WTC11 (cell line): ENCODE data around the gene SDF4. TPM values are rescaled to one million over a fixed set of nuclear protein-coding genes. Genes with fewer than 3 reads are reported as not detected.

ENCODE experiments used
- ATAC-seq: fragments of 200-7000 bp; cut with Tn5 transposase; 2 replicates; pipeline ENCODE4 v1.10.0; 2021; ENCODE audit warnings: mild to moderate bottlenecking, moderate library complexity
- CTCF ChIA-PET: fragments of 300-600 bp; sonication (Branson Sonifier 250); formaldehyde crosslinking; loops from one replicate; lab custom pipeline; 2021; ENCODE audit warnings: antibody characterized with exemption; lab: Charles Lee
- POLR2A ChIA-PET: fragments of 350-600 bp; sonication (Branson Sonifier 250); formaldehyde crosslinking; loops from one replicate; lab custom pipeline; 2021; ENCODE audit warnings: antibody characterized with exemption; lab: Charles Lee
- DNase-seq: peaks from one replicate; pipeline ENCODE4 v3.0.0; 2021; ENCODE audit warnings: low spot score
- H3K27ac Mint-ChIP-seq: 2 replicates; pipeline ENCODE4 v1.8.0; 2021; ENCODE audit warnings: mixed read lengths
- H3K27me3 Mint-ChIP-seq: 2 replicates; pipeline ENCODE4 v1.8.0; 2021; ENCODE audit warnings: low read depth, mild to moderate bottlenecking, moderate library complexity, mixed read lengths
- H3K36me3 Mint-ChIP-seq: 2 replicates; pipeline ENCODE4 v1.8.0; 2021; ENCODE audit warnings: mixed read lengths
- H3K4me1 Mint-ChIP-seq: 2 replicates; pipeline ENCODE4 v1.8.0; 2022; ENCODE audit warnings: mixed read lengths
- H3K4me3 Mint-ChIP-seq: 2 replicates; pipeline ENCODE4 v1.8.0; 2021; ENCODE audit warnings: mild to moderate bottlenecking, moderate library complexity, mixed read lengths
- H3K9me3 Mint-ChIP-seq: 2 replicates; pipeline ENCODE4 v1.8.0; 2021; ENCODE audit warnings: mixed read lengths
- AR ChIP-seq: fragments of 250-450 bp; sonication (Bioruptor Pico); IDR thresholded peaks from 2 replicates; pipeline ENCODE4 v1.9.0; 2021; ENCODE audit warnings: mild to moderate bottlenecking
- ATF1 ChIP-seq: sonication (generic); formaldehyde crosslinking; IDR thresholded peaks from 2 replicates; pipeline ENCODE4 v1.8.1; 2023; ENCODE audit warnings: mild to moderate bottlenecking, moderate library complexity, missing genetic modification reagents
- CBFB ChIP-seq: sonication (generic); formaldehyde crosslinking; IDR thresholded peaks from 2 replicates; pipeline ENCODE4 v1.8.1; 2022; ENCODE audit warnings: mild to moderate bottlenecking, low read depth, missing genetic modification reagents
- CDX4 ChIP-seq: fragments of 250-450 bp; sonication (Bioruptor Pico); IDR thresholded peaks from 2 replicates; pipeline ENCODE4 v1.9.0; 2021; ENCODE audit warnings: moderate library complexity, mild to moderate bottlenecking, inconsistent platforms, borderline replicate concordance
- E2F1 ChIP-seq: sonication (generic); formaldehyde crosslinking; IDR thresholded peaks from 2 replicates; pipeline ENCODE4 v1.8.0; 2022; ENCODE audit warnings: mild to moderate bottlenecking, missing genetic modification reagents
- ETV6 ChIP-seq: sonication (generic); formaldehyde crosslinking; IDR thresholded peaks from 2 replicates; pipeline ENCODE4 v1.8.1; 2022; ENCODE audit warnings: mild to moderate bottlenecking, missing genetic modification reagents
- FOXK1 ChIP-seq: sonication (generic); formaldehyde crosslinking; IDR thresholded peaks from 2 replicates; pipeline ENCODE4 v1.8.0; 2022; ENCODE audit warnings: mild to moderate bottlenecking, moderate library complexity, missing genetic modification reagents
- GABPB1 ChIP-seq: sonication (generic); formaldehyde crosslinking; IDR thresholded peaks from 2 replicates; pipeline ENCODE4 v1.8.1; 2023; ENCODE audit warnings: mild to moderate bottlenecking, missing genetic modification reagents
- IRF1 ChIP-seq: sonication (generic); formaldehyde crosslinking; IDR thresholded peaks from 2 replicates; pipeline ENCODE4 v1.8.0; 2023; ENCODE audit warnings: missing genetic modification reagents
- IRF2 ChIP-seq: sonication (generic); formaldehyde crosslinking; IDR thresholded peaks from 2 replicates; pipeline ENCODE4 v1.8.0; 2022; ENCODE audit warnings: low read depth, missing genetic modification reagents, borderline replicate concordance
- JUN ChIP-seq: sonication (generic); formaldehyde crosslinking; IDR thresholded peaks from 2 replicates; pipeline ENCODE4 v1.8.0; 2023; ENCODE audit warnings: mild to moderate bottlenecking, missing genetic modification reagents
- KAT7 ChIP-seq: sonication (generic); formaldehyde crosslinking; IDR thresholded peaks from 2 replicates; pipeline ENCODE4 v1.8.1; 2023; ENCODE audit warnings: missing genetic modification reagents, mild to moderate bottlenecking, borderline replicate concordance
- MAX ChIP-seq: sonication (generic); formaldehyde crosslinking; IDR thresholded peaks from 2 replicates; pipeline ENCODE4 v1.8.0; 2022; ENCODE audit warnings: mild to moderate bottlenecking, missing genetic modification reagents
- MLX ChIP-seq: sonication (generic); formaldehyde crosslinking; IDR thresholded peaks from 2 replicates; pipeline ENCODE4 v1.8.1; 2023; ENCODE audit warnings: mild to moderate bottlenecking, missing genetic modification reagents, moderate library complexity
- MXD4 ChIP-seq: fragments of 250-450 bp; sonication (Bioruptor Pico); IDR thresholded peaks from 2 replicates; pipeline ENCODE4 v1.8.0; 2021; ENCODE audit warnings: mild to moderate bottlenecking, moderate library complexity, borderline replicate concordance
- MYBL2 ChIP-seq: sonication (generic); formaldehyde crosslinking; IDR thresholded peaks from 2 replicates; pipeline ENCODE4 v1.8.1; 2023; ENCODE audit warnings: mild to moderate bottlenecking, moderate library complexity, missing genetic modification reagents
- NFATC4 ChIP-seq: fragments of 250-450 bp; sonication (Bioruptor Pico); IDR thresholded peaks from 2 replicates; pipeline ENCODE4 v1.9.0; 2021; ENCODE audit warnings: mild to moderate bottlenecking
- OVOL2 ChIP-seq: fragments of 250-450 bp; sonication (Bioruptor Pico); IDR thresholded peaks from 2 replicates; pipeline ENCODE4 v1.9.0; 2021; ENCODE audit warnings: mild to moderate bottlenecking, borderline replicate concordance
- RORB ChIP-seq: fragments of 250-450 bp; sonication (Bioruptor Pico); IDR thresholded peaks from 2 replicates; pipeline ENCODE4 v1.9.0; 2021; ENCODE audit warnings: mild to moderate bottlenecking
- TEAD1 ChIP-seq: sonication (generic); formaldehyde crosslinking; IDR thresholded peaks from 2 replicates; pipeline ENCODE4 v1.8.0; 2022; ENCODE audit warnings: mild to moderate bottlenecking, missing genetic modification reagents
- USF1 ChIP-seq: sonication (generic); formaldehyde crosslinking; IDR thresholded peaks from 2 replicates; pipeline ENCODE4 v1.8.0; 2022; ENCODE audit warnings: mild to moderate bottlenecking, missing genetic modification reagents
- ZMAT4 ChIP-seq: fragments of 250-450 bp; sonication (Bioruptor Pico); IDR thresholded peaks from 2 replicates; pipeline ENCODE4 v1.9.0; 2021; ENCODE audit warnings: mild to moderate bottlenecking
- ZNF263 ChIP-seq: sonication (generic); formaldehyde crosslinking; IDR thresholded peaks from 2 replicates; pipeline ENCODE4 v1.8.1; 2022; ENCODE audit warnings: low read depth, mild to moderate bottlenecking, moderate library complexity, missing genetic modification reagents
- ZNF281 ChIP-seq: sonication (generic); formaldehyde crosslinking; IDR thresholded peaks from 2 replicates; pipeline ENCODE4 v1.8.0; 2023; ENCODE audit warnings: mild to moderate bottlenecking, missing genetic modification reagents
- ZNF317 ChIP-seq: sonication (generic); formaldehyde crosslinking; IDR thresholded peaks from 2 replicates; pipeline ENCODE4 v1.8.1; 2023; ENCODE audit warnings: low read depth, mild to moderate bottlenecking, moderate library complexity, missing genetic modification reagents, borderline replicate concordance
- total RNA-seq: library from RNA; stranded (reverse); gene quantifications from 3 replicates; pipeline ENCODE4 v1.2.3, GENCODE V29; 2021

The SDF4 gene
- total RNA-seq, 1 experiment from 2014 or later: 101 TPM

GRCh38 chr1:1221887-1222574 lies 9.8 kb downstream of the SDF4 start:
- ATAC-seq (no peak), DNase-seq (no peak)
- H3K27me3 Mint-ChIP-seq: no peaks in the 10 kb centered on the region
- H3K4me3 Mint-ChIP-seq: no peak overlapping the region
- CTCF ChIA-PET: no interaction called here
- H3K27ac Mint-ChIP-seq: no peak overlapping the region
- POLR2A ChIA-PET: no interaction called here
- H3K9me3 Mint-ChIP-seq: no peaks in the 10 kb centered on the region
- TF ChIP-seq OVOL2 (CRISPR knock-in tag) (no peak), ZMAT4 (no peak), FOXK1 (CRISPR knock-in tag) (no peak), CBFB (CRISPR knock-in tag) (no peak), CDX4 (CRISPR knock-in tag) (no peak), USF1 (CRISPR knock-in tag) (no peak), RORB (CRISPR knock-in tag) (no peak), GABPB1 (no peak), IRF2 (CRISPR knock-in tag) (no peak), AR (CRISPR knock-in tag) (no peak), ETV6 (CRISPR knock-in tag) (no peak), MAX (CRISPR knock-in tag) (no peak), ZNF263 (CRISPR knock-in tag) (no peak), ZNF317 (CRISPR knock-in tag) (no peak)
- TF ChIP-seq, all 79 proteins: peak for 0
- peaks cover 17% of the 10 kb centered on the region for H3K36me3 Mint-ChIP-seq
- no peaks in the 10 kb centered on the region for H3K4me1 Mint-ChIP-seq

GRCh38 chr1:1220197-1220596 lies 11.6 kb downstream of the SDF4 start:
- Mint-ChIP-seq H3K4me3 (no peak overlapping the region), H3K4me1 (no peaks in the 10 kb centered on the region), H3K9me3 (no peaks in the 10 kb centered on the region), H3K27ac (no peak overlapping the region), H3K27me3 (no peaks in the 10 kb centered on the region), H3K36me3 (peaks cover 12% of the 10 kb centered on the region)
- ATAC-seq (no peak), DNase-seq (no peak)
- CTCF ChIA-PET: no interaction called here
- POLR2A ChIA-PET: no interaction called here
- TF ChIP-seq ETV6 (CRISPR knock-in tag) (no peak), MXD4 (CRISPR knock-in tag) (no peak), TEAD1 (CRISPR knock-in tag) (no peak), NFATC4 (no peak), MLX (CRISPR knock-in tag) (no peak), MYBL2 (no peak), JUN (no peak), IRF1 (CRISPR knock-in tag) (no peak), ZNF281 (CRISPR knock-in tag) (no peak), ATF1 (no peak), KAT7 (CRISPR knock-in tag) (no peak), E2F1 (no peak)
